ENCODE data around the gene EZH1. TPM values are rescaled to one million over a fixed set of nuclear protein-coding genes. Genes with fewer than 3 reads are reported as not detected.

The EZH1 gene
- total RNA-seq, 1 experiment from 2014 or later, result 22.8 TPM

DNA sequence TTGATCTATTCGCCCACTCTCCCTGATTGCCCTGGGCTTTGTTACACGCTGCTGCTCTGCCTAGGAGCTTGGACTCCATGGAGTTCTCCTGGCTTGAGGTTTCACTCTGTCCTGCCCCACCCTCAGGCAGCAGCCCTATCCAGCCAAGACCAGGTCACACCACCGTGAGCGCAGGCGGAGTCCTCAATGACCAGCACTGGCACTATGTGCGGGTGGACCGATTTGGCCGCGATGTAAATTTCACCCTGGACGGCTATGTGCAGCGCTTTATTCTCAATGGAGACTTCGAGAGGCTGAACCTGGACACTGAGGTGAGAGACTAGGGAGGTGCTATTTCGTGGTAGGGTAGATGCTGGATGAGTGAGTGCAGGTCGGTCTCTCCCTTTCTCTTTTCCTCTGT, 59.0 kb downstream of the EZH1 start:
- Histone ChIP-seq H3K4me3 (no peak overlapping the region), H3F3A (ENCODE audit: insufficient read depth, low read depth) (peaks cover 17% of the 10 kb centered on the region), H3K4me1 (replicated peaks; ENCODE audit: insufficient read depth) (peaks cover 11% of the 10 kb centered on the region; the same call in 1 of the 2 replicates), H3K9me3 (ENCODE audit: insufficient read depth, low read depth) (no peaks in the 10 kb centered on the region), H3K27me3 (ENCODE audit: insufficient read depth, low read depth) (no peaks in the 10 kb centered on the region), H3K27ac (no peak overlapping the region), H4K20me1 (ENCODE audit: insufficient read depth) (no peaks in the 10 kb centered on the region), H3K4me2 (no peak overlapping the region), H2AFZ (no peak overlapping the region), H3K79me2 (ENCODE audit: low read depth) (no peaks in the 10 kb centered on the region), H3K9me2 (ENCODE audit: insufficient read depth) (no peaks in the 10 kb centered on the region), H3K36me3 (ENCODE audit: low read depth) (no peaks in the 10 kb centered on the region)
- BruUV-seq (replicated peaks), result no TSS peak
- TF ChIP-seq, protein P1, sequence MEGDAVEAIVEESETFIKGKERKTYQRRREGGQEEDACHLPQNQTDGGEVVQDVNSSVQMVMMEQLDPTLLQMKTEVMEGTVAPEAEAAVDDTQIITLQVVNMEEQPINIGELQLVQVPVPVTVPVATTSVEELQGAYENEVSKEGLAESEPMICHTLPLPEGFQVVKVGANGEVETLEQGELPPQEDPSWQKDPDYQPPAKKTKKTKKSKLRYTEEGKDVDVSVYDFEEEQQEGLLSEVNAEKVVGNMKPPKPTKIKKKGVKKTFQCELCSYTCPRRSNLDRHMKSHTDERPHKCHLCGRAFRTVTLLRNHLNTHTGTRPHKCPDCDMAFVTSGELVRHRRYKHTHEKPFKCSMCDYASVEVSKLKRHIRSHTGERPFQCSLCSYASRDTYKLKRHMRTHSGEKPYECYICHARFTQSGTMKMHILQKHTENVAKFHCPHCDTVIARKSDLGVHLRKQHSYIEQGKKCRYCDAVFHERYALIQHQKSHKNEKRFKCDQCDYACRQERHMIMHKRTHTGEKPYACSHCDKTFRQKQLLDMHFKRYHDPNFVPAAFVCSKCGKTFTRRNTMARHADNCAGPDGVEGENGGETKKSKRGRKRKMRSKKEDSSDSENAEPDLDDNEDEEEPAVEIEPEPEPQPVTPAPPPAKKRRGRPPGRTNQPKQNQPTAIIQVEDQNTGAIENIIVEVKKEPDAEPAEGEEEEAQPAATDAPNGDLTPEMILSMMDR (conservative IDR thresholded peaks at IDR 0.05), result no peak
- TF ChIP-seq EZH2 (IDR thresholded peaks at IDR 0.05; ENCODE audit: low read depth), result no peak
- POLR2A ChIA-PET (ENCODE audit: unreplicated experiment), result no interaction called here
- no peak for DNase-seq
- CTCF ChIA-PET, result no interaction called here
- intact Hi-C loops (cut with micrococcal nuclease; ENCODE audit: unreplicated experiment), result no loop called here

DNA sequence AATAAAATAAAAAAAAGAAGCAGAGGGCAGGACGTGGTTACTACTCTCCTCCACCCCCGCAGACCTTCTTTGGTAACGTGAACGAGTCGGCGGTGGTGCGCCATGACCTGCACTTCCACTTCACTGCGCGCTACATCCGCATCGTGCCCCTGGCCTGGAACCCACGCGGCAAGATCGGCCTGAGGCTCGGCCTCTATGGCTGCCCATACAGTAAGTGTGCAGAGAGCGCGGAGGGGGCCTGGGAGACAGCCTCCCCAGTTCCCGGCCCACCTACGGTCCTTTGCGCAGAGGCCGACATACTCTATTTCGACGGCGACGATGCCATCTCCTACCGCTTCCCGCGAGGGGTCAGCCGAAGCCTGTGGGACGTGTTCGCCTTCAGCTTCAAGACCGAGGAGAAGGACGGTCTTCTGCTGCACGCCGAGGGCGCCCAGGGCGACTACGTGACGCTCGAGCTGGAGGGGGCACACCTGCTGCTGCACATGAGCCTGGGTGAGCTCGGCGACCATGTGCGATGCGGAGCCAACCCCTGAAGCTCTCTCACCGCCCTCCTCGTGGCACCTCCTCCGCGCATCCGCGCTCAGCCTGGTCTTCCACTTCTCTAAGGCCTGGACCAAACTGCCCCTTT, 59.8 kb downstream of the EZH1 start:
- peaks cover 14% of the 10 kb centered on the region for H3K4me1 ChIP-seq (replicated peaks; ENCODE audit: insufficient read depth)
- H3K27ac ChIP-seq, result no peak overlapping the region
- H3K9me2 ChIP-seq (ENCODE audit: insufficient read depth), result no peaks in the 10 kb centered on the region
- H3K79me2 ChIP-seq (ENCODE audit: low read depth), result no peaks in the 10 kb centered on the region
- no peak overlapping the region for H3K4me3 ChIP-seq
- no peaks in the 10 kb centered on the region for H4K20me1 ChIP-seq (ENCODE audit: insufficient read depth)
- H3K4me2 ChIP-seq, result no peak overlapping the region
- ChIA-PET POLR2A (ENCODE audit: unreplicated experiment) (interaction anchor here (0.6 kb wide), 1 partner anchor 88 kb away, joined by 15 read pairs; no protein-coding TSS in a partner anchor), CTCF (no interaction called here)
- no peaks in the 10 kb centered on the region for H3K36me3 ChIP-seq (ENCODE audit: low read depth)
- H2AFZ ChIP-seq, result no peak overlapping the region
- no peak for DNase-seq
- no peaks in the 10 kb centered on the region for H3K27me3 ChIP-seq (ENCODE audit: insufficient read depth, low read depth)
- intact Hi-C loops (cut with micrococcal nuclease; ENCODE audit: unreplicated experiment), result no loop called here
- H3F3A ChIP-seq (ENCODE audit: insufficient read depth, low read depth), result peaks cover 24% of the 10 kb centered on the region
- H3K9me3 ChIP-seq (ENCODE audit: insufficient read depth, low read depth), result no peaks in the 10 kb centered on the region
- BruUV-seq (replicated peaks), result no TSS peak
- TF ChIP-seq EZH2 (IDR thresholded peaks at IDR 0.05; ENCODE audit: low read depth), result no peak
- TF ChIP-seq, protein P1 (conservative IDR thresholded peaks at IDR 0.05), result no peak

GRCh38 chr17:42683407-42684034, 61.3 kb downstream of the EZH1 start:
- Histone ChIP-seq H4K20me1 (ENCODE audit: insufficient read depth) (no peaks in the 10 kb centered on the region), H2AFZ (no peak overlapping the region), H3K27me3 (ENCODE audit: insufficient read depth, low read depth) (no peaks in the 10 kb centered on the region), H3K4me1 (replicated peaks; ENCODE audit: insufficient read depth) (peaks cover 29% of the 10 kb centered on the region), H3K36me3 (ENCODE audit: low read depth) (no peaks in the 10 kb centered on the region), H3K27ac (no peak overlapping the region), H3K9me3 (ENCODE audit: insufficient read depth, low read depth) (no peaks in the 10 kb centered on the region), H3K9me2 (ENCODE audit: insufficient read depth) (no peaks in the 10 kb centered on the region), H3K4me3 (no peak overlapping the region), H3F3A (ENCODE audit: insufficient read depth, low read depth) (peaks cover 35% of the 10 kb centered on the region), H3K4me2 (peak overlapping the region; percentile 98; the same call in 1 of the 2 replicates), H3K79me2 (ENCODE audit: low read depth) (no peaks in the 10 kb centered on the region)
- intact Hi-C loops (cut with micrococcal nuclease; ENCODE audit: unreplicated experiment), result no loop called here
- ChIA-PET CTCF (interaction anchor here (0.6 to 1.0 kb wide), 4 partner anchors 64 to 105 kb away, joined by 3 read pairs; no protein-coding TSS in a partner anchor), POLR2A (ENCODE audit: unreplicated experiment) (interaction anchor here (0.7 kb wide), 1 partner anchor 24 kb away, joined by 5 read pairs; no protein-coding TSS in a partner anchor)
- no TSS peak for BruUV-seq (replicated peaks)
- no peak for DNase-seq
- no peak for TF ChIP-seq EZH2 (IDR thresholded peaks at IDR 0.05; ENCODE audit: low read depth)
- TF ChIP-seq, protein P1 (conservative IDR thresholded peaks at IDR 0.05), result no peak

All from PC-9 (cell line).